ENCODE results near the gene GGT6. TPM values are rescaled to one million over a fixed set of nuclear protein-coding genes. Genes with fewer than 3 reads are reported as not detected.
"Not testable (repeated sequence)": the region's sequence is repeated elsewhere in the genome, so short reads cannot be mapped to it uniquely, and the experiment has no call there.

The GGT6 gene, protein sequence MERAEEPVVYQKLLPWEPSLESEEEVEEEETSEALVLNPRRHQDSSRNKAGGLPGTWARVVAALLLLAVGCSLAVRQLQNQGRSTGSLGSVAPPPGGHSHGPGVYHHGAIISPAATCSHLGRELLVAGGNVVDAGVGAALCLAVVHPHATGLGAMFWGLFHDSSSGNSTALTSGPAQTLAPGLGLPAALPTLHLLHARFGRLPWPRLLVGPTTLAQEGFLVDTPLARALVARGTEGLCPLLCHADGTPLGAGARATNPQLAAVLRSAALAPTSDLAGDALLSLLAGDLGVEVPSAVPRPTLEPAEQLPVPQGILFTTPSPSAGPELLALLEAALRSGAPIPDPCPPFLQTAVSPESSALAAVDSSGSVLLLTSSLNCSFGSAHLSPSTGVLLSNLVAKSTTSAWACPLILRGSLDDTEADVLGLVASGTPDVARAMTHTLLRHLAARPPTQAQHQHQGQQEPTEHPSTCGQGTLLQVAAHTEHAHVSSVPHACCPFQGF
- not detected in 2 replicates for total RNA-seq (2014; rRNA removed; shearing (Covaris generic))

DNA sequence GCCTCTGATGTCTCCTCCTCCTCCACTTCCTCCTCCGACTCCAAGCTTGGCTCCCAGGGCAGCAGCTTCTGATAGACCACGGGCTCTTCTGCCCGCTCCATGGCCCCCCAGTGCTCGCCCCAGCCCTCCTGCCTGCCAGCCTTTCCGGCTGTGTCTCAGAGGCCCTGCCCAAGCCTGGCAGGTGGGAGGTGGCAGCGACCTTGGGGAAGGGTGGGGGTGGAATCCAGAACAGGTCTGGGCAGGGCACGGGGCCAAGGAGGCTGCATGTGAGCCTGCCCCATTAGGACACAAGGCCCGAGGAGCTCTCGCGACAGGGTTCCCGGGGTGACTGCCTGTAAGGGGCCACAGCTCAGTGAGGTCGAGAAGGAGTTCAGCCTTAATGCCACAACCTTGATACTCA lies at the start of gene GGT6:
Gene GGT6, minus strand, starts transcription at position 157 of the 400 bp plus-strand sequence. Its CDS starts 56 bp downstream, at position 101.
- no peak for DNase-seq (ENCODE audit: low read depth)

DNA sequence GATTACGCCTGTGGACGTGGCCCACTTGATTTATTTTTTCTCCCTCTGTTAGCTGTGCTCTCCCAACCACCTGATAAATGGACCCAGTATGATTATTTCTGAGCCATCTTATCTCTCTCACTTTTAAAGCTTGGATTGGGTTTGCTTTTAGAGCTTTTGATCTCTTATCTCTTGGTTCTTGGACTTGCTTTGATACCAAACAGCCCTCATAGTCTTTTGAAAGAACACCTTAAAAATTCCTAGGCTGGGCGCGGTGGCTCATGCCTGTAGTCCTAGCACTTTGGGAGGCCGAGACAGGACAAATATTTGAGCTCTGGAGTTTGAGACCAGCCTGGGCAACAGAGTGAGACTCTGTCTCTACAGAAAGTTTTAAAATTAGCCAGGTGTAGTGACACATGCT lies 49.8 kb upstream of the GGT6 start:
- DNase-seq (ENCODE audit: low read depth): no peak

DNA sequence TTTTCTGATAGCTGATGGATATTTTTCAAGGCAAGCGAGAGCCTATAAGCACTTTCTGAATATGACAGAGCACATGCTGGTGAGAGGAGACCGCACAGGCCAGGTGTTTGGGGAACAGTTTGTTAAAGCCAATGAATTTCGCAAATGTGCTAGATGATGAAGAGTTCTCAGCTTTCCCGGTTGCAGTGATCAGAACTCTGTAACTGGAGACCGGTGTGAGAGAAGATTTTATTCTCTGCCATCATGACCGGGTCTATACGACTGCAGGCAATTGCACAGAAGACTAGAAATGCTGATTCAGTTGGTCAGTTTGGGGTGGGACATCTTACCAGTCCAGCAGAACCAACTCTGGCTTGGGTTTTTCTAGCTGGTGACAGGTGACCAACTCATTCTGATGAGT lies 49.4 kb upstream of the GGT6 start:
- no peak for DNase-seq (ENCODE audit: low read depth)

DNA sequence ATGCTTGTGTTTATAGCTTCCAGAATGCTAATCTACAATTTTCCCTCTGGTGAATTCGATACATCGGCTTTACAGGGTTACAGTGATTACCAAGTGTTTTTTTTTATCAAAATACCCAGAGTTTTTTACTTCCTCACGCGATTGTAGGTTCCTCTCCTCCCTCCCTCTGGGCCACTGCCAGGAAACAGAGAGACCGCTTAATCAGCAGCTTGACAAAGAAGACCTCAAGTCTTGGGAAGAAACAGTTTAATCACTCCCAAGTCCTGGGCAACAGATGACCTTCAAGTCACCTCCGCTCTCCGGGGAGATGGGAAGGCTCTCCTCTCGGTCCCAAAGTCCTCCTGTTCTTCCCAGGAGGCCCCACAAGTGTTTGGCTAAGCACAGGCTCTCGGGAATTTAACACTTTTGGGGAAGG lies 47.4 kb upstream of the GGT6 start:
- DNase-seq (ENCODE audit: low read depth): peak; percentile 59

DNA sequence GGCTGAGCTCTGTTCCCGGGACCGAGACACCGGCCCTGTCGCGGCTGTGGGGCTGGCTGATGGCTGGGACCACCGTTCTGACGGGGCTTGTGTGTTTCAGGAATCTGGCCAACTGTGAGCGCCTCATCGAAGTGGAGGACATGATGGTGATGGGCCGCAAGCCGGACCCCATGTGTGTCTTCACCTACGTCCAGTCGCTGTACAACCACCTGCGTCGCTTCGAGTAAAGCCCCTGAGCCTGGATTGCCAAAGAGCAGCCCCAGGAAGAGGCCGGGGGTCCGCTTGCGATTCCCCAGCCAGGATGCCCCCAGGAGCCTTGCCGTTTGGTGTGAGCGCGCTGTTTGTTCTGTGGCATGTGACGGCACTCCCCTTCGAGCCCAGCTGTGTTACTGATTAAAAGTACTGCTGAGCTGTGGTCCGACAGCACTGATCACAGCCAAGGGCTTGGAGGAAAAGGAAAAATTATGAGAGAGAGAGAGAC lies 46.9 kb upstream of the GGT6 start:
- DNase-seq (ENCODE audit: low read depth): no peak

DNA sequence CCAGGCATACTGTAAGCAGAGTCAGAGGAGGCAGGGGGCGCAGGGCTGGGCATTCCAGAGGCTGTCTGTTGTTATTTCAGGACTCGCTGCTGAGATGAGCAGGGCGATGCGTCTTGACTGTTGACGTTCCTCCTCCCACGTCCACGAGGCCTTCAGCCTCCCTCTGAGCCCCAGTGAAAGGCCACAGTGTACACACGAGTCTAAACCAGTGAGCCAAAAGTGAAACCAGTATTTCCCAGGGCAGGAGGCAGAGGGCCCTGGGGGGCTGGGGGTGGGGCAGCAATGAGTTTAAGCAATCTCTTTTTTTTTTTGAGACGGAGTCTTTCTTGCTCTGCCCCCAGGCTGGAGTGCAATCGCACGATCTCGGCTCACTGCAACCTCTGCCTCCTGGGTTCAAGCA lies 45.4 kb upstream of the GGT6 start:
- DNase-seq (ENCODE audit: low read depth): peak; percentile 62

DNA sequence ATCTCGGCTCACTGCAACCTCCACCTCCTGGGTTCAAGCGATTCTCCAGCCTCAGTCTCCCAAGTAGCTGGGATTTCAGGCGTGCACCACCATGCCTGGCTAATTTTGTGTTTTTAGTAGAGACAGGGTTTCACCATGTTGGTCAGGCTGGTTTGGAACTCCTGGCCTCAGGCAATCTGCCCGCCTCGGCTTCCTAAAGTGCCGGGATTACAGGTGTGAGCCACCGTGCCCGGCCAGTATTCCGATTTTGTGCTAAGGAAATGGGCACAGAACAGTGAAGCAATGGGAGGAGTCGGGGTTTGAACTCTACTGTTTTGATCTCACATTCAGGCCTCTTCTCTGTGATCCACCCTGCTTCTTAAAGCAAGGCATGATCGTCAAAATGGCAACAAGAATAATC lies 44.4 kb upstream of the GGT6 start:
- DNase-seq (ENCODE audit: low read depth): not testable (repeated sequence)

DNA sequence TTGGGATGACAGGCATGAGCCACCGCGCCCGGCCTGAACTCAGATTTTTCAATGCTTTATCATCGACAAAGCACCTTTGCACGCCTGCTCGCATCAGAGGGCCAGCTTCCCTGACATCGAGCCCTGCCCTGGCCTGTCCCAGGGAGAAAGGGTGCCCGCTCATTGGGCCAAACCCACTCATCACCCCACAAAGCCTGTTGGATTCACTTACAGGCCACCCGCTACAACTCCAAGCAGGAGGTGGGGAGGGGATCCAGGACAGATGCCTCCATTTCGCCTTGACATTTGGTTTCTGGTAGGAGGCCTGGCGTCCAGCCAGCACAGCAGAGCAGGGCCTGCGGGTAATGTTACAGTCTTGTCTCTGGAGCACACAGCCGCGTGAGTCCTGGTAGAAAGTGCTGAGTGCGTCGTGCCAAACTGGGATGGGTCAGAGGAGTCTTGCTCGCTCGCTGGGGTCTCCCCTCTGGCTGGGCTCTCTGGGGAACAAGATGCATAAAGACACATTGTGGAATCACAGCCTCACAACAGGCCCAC lies 43.8 kb upstream of the GGT6 start:
- DNase-seq (ENCODE audit: low read depth): peak; percentile 50

DNA sequence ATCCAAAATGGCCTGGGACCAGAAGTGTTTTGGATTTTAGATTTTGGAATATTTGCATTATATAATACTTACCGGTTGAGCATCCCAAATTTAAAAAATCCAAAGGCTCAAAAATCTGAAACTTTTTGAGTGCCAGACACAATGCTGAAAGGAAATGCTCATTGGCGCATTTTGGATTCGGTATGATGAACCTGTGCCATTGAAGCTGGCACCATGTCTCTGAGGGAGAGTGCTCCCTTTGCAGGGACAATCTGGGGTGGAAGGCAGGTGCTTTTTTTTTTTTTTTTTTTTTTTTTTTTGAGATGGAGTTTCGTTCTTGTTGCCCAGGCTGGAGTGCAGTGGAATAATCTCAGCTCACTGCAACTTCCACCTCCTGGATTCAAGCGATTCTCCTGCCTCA lies 41.7 kb upstream of the GGT6 start:
- no peak for DNase-seq (ENCODE audit: low read depth)

DNA sequence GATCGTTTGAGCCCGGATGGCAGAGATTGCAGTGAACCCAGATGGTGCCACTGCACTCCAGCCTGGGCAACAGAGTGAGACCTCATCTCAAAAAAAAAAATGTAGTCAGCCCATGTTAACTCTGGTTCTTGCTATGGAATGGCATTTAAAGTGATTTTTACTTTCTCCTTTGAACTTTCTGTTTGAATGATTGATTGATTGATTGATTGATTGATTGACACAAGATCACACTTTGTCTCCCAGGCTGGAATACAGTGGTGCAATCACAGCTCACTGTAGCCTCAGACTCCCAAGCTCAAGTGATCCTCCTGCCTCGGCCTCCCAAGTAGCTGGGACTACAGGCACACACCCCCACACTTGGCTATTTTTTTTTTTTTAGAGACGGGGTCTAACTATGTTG lies 40.9 kb upstream of the GGT6 start:
- DNase-seq (ENCODE audit: low read depth): no peak

DNA sequence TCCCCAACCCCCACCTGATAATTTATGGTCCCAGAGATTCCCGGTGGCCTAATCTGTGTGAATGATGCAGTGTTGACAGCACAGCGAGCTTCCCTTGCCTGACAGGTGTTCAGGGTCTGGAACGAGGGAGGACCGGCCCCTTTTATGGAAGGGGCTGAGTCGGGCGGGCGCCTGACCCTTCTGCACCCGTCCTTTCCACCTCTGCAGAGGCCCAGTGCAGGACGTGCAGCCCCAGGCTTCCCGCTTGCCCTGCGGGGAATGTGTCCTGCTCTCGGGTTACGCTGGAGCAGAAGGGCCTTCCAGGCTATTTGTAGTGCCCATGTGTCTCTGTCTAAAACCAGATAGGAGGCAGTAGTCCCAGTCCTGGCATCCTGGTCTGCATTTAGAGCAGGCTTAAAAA lies 40.2 kb upstream of the GGT6 start:
- no peak for DNase-seq (ENCODE audit: low read depth)

DNA sequence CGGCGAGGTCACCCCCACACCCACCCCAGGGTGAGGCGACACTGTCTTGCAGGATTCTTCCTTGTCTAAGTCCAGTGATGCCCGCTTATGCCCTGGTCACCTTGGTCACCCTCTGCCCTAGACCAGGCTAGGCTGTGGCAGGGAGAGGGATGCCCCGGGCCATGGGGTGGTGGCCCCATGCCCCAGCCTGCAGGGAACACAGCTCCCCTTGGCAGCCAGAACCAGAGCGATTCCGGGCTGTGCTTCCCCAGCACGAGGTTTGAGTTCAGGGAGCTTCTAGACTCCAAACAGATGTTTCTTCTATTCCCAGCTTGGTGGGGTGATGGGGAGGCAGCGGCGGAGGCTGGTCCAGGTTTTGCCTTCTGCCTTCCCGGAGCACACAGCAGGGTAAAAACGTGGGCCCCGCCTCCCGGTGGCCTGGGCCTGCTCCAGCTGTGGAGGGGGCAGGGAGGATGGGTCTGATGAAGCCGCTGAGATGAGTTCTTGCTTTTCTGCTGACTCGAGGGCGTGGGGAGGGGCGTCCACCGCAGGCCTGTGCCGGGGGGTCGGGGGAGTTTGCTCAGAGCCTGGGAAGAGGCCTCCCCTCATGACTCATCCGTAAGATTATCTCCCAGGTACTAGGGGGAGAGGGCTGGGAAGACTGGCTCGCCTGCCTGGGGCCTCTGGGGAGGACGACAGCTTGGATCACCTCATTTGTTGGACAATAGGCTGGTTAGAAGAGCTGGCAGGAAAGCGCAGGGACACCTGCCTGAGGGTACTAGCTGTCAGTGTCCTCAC lies 39.3 kb upstream of the GGT6 start:
- no peak for DNase-seq (ENCODE audit: low read depth)

DNA sequence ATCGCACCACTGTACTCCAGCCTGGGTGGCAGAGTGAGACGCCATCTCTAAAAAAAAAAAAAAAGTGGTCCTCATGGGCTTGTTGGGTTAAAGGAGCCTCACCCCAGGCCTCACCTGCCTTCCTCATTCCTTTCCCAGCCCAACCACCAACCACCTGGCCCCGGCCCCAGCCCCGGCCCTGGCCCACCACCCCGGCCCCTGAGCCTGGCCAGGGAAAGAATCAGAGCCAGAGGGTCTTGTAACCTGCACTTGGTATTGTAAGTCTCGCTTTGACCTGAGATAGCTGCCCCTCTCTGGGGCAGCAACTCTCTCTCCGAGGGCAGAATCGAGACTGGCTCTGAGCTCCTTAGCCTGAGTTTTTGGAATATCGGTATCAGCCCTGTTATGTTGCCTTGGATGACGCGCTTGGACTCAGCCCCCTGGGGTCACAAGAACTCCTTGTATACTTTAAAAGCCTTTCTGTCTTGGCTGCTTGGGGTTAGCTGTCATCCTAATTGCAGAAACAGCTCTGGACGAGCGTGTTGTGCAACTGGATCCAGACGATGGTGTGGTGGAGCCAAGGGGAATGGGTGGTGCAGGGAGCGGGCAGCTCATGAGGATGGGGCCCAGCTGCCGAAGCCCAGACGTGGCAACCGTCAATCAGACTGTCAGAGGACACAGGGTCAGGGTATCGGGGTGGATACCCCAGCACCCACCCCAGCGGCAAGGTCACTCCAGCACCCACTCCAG lies 38.6 kb upstream of the GGT6 start:
- DNase-seq (ENCODE audit: low read depth): no peak

DNA sequence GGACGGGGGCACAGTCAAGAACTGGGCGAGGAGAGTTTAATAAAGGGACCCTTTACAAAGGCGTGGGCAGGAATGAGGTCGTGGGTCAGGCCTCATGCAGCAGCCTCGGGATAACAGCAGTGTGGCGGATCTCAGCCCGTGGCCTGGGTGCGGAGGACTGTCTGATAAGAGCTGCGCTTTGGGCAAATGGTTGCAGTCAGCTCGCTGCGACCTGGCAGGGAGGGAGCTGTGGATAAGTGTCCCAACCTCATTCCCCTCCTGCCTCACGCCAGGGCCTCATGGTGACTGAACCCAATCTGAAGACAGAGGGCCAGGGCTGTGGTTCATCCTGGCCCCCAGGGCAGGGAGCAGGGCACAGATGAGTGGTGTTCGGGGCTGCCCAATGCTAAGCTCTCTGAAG lies 37.6 kb upstream of the GGT6 start:
- DNase-seq (ENCODE audit: low read depth): no peak

DNA sequence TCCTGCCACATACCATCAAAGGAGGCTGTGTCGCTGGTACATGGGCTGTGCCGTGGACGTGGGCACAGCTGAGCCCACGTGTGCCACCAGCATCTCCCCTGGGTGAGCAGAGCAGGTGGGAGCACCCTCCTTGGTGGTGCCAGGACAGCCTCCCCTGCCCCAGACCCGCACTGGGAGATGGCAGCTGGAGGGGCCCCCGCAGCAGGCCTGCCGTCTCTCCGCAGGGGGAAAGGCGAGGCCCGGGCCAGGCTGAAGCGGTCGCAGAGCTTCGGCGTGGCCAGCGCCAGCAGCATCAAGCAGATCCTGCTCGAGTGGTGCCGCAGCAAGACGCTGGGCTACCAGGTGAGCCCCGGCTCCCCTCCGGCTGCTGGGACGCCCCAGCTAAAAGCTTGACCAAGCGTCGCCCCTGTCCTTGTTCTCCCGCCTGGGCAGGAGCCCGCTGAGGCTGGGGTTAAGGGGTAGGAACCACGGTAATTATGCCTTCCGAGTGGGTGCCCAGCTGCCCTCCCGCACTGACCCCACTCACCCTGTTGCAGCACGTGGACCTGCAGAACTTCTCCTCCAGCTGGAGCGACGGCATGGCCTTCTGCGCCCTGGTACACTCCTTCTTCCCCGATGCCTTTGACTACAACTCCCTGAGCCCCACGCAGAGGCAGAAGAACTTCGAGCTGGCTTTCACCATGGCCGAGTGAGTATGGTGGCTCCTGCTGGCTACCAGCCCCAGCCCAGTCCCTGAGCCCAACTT lies 36.4 kb upstream of the GGT6 start:
- DNase-seq (ENCODE audit: low read depth): no peak

DNA sequence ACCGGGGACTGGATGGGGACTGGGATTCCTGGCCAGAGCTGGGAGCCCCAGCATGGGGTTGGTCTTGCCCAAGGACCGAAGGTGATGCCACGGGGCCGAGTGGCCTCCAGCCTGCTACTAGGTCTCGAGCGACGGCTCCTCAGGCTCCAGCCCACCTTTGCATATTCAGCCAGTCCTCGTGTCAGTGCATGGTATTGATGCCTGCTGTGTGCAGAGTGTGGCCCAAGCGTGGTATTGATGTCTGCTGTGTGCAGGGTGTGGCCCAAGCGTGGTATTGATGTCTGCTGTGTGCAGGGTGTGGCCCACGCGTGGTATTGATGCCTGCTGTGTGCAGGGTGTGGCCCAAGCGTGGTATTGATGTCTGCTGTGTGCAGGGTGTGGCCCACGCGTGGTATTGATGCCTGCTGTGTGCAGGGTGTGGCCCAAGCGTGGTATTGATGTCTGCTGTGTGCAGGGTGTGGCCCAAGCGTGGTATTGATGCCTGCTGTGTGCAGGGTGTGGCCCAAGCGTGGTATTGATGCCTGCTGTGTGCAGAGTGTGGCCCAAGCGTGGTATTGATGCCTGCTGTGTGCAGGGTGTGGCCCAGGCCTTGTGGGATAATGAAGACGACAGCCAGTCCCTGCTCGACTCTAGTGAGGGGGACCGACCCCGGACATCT lies 35.4 kb upstream of the GGT6 start:
- DNase-seq (ENCODE audit: low read depth): not testable (repeated sequence)

DNA sequence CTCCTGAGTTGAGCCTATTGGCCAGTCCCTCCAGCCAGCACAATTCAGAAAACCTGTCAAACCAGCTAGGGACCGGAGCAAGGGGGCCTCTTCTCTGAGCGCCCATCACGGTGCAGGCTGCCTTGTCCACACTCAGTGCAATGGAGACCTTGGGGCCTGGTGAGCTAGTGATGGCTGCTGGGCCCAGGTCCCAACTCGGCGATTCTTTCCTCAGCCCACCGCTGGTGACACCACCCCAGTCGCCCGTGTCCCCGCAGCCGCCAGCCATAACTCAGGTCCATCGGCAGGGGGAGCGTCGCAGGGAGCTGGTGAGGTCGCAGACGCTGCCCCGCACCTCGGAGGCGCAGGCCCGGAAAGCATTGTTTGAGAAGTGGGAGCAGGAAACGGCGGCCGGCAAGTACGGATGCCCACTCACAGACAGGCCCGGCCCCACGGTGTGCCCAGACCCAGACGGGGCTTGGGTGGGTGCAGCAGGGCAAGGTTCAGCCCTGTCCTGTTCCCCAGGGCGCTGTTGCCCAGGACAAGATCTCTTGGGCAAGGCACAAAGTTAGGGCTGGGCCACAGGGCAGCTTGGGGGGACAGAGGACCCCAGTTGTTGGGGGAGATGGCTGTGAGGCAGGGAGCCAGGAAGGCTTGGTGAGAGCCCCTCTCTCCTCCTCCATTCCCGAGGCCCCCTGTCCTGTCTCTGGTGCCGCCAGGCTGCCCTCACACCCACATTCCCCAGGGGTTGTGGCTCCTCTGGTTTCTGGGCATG lies 34.7 kb upstream of the GGT6 start:
- no peak for DNase-seq (ENCODE audit: low read depth)

DNA sequence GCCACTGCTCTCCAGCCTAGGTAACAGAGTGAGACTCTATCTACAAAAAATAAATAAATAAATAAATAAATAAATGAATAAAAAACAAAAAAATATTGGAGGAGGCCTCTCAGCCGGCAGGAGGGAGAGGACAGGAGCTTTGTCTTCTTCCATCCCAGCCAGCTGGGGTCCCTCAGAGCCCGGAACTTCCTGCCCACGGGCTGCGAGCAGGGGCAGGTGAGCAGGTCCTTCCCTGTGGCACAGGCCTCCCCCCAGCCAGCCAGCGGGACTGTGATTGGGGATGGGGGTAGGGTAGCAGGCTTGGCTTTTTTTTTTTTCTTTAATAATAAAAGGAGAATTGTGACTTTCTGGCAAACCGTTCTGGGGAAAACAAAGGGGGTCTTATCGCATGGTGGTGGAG lies 34.0 kb upstream of the GGT6 start:
- DNase-seq (ENCODE audit: low read depth): no peak

DNA sequence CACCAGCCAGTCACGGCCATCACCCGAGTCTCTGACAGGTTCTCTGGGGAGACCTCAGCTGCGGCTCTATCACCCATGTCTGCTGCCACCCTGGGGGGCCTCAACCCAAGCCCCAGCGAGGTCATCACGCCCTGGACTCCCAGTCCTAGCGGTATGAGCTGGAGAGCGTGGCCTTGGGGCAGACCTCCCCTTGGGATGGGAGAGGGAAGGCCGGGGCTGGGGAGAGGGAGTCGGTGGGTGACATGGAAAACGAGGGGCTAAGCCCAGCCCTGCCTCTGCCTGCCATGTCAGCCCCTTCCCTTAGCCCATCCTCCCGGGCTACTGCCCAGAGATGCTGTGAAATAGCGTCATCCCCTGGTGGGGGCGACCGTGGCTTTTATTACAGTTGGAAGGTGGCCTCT lies 32.6 kb upstream of the GGT6 start:
- DNase-seq (ENCODE audit: low read depth): no peak
